Measurements from ENCODE around the gene CDC45. TPM values are rescaled to one million over a fixed set of nuclear protein-coding genes. Genes with fewer than 3 reads are reported as not detected.

CDC45 gene
- total and polyA plus RNA-seq, 7 experiments from 2014 or later: 0.35 to 57.7 (median 0.85) TPM

- Histone ChIP-seq H3K4me3 (ENCODE audit: low read length) (peak overlapping the region; percentile 85), H3K27me3 (ENCODE audit: control insufficient read depth in 2 of 2, insufficient read depth in 2 of 2, low read length in 2 of 2) (no peaks in the 10 kb centered on the region), H3K36me3 (ENCODE audit: control insufficient read depth in 2 of 3, insufficient read depth in 3 of 3, low read length in 3 of 3) (peaks cover 3 to 22% (median 4%) of the 10 kb centered on the region in 3 experiments), H3K9me3 (ENCODE audit: control insufficient read depth in 2 of 3, low read length in 3 of 3) (no peaks in the 10 kb centered on the region), H3K4me1 (ENCODE audit: control insufficient read depth in 2 of 2, insufficient read depth in 2 of 2, low read length in 2 of 2) (peaks cover 17 to 19% of the 10 kb centered on the region in 2 donors), H3K27ac (ENCODE audit: low read depth, low read length) (peak overlapping the region; percentile 96)
- H3K4me3 Mint-ChIP-seq: peak overlapping the region; percentile 87 to 98 (median 92)
- ChIA-PET POLR2A (interaction anchor here (0.6 to 2.4 kb wide), 8 partner anchors 31 to 543 kb away, joined by 3 to 14 read pairs (median 4); partner anchors contain the start of genes C22orf39, HIRA and TANGO2), CTCF (interaction anchor here (0.7 to 2.3 kb wide), 7 partner anchors 77 to 152 kb away, joined by 3 to 13 read pairs (median 3); no protein-coding TSS in a partner anchor)
- peaks cover 0 to 2% (median 0%) of the 10 kb centered on the region in 11 donors for H3K9me3 Mint-ChIP-seq
- intact Hi-C loops (cut with micrococcal nuclease): loop anchor here (1.0 to 10.0 kb wide), 7 partner anchors 31 to 1401 kb away; partner anchors contain the start of genes C22orf39 (in 1 of the 2), CLTCL1 (in 1 of the 2), PEX26 (in 1 of the 2) and SEPTIN5 (in 1 of the 2)
- H3K27ac Mint-ChIP-seq: peak overlapping the region; percentile 63 to 100 (median 85)
- DNase-seq: peak in 8 of 9 donors; percentile 9 to 44 (median 33)
- peaks cover 0 to 9% (median 0%) of the 10 kb centered on the region in 5 donors for H3K36me3 Mint-ChIP-seq
- no peaks in the 10 kb centered on the region for H3K27me3 Mint-ChIP-seq
- H3K4me1 Mint-ChIP-seq: peaks cover 24 to 43% (median 33%) of the 10 kb centered on the region in 7 donors
- no peak for ATAC-seq
Observed at GRCh38 chr22:19478045-19478900, 1.4 kb upstream of the CDC45 start.

GRCh38 chr22:19478901-19479354 is 792 bp upstream of the CDC45 start, which contains the start of gene UFD1:
UFD1 (minus strand) TSS chr22:19479193; CDS start chr22:19479085, 108 bp downstream.
- H3K36me3 Mint-ChIP-seq: peaks cover 0 to 5% (median 0%) of the 10 kb centered on the region in 5 donors
- peaks cover 0 to 2% (median 0%) of the 10 kb centered on the region in 11 donors for H3K9me3 Mint-ChIP-seq
- ChIA-PET CTCF (interaction anchor here (0.7 to 2.3 kb wide), 6 partner anchors 24 to 151 kb away, joined by 3 to 13 read pairs (median 3); no protein-coding TSS in a partner anchor), POLR2A (interaction anchor here (0.7 to 2.4 kb wide), 12 partner anchors 10 to 638 kb away, joined by 3 to 14 read pairs (median 4); partner anchors contain the start of genes C22orf39, HIRA and TRMT2A)
- peak; percentile 63 for ATAC-seq
- H3K4me1 Mint-ChIP-seq: peaks cover 24 to 43% (median 33%) of the 10 kb centered on the region in 7 donors
- peaks cover 0 to 15% (median 3%) of the 10 kb centered on the region in 3 experiments for H3K36me3 ChIP-seq (ENCODE audit: control insufficient read depth in 2 of 3, insufficient read depth in 3 of 3, low read length in 3 of 3)
- no peaks in the 10 kb centered on the region for H3K27me3 Mint-ChIP-seq
- intact Hi-C loops (cut with micrococcal nuclease): loop anchor here (1.0 to 10.0 kb wide), 13 partner anchors 32 to 1402 kb away; partner anchors contain the start of genes ESS2 (in 2 of the 2), C22orf39 (in 1 of the 2), CLTCL1 (in 1 of the 2) and DGCR2 (in 1 of the 2)
- H3K9me3 ChIP-seq (ENCODE audit: control insufficient read depth in 2 of 3, low read length in 3 of 3): no peaks in the 10 kb centered on the region
- H3K27me3 ChIP-seq (ENCODE audit: control insufficient read depth in 2 of 2, insufficient read depth in 2 of 2, low read length in 2 of 2): no peaks in the 10 kb centered on the region
- H3K4me3 ChIP-seq (ENCODE audit: low read length): peak within 1 kb of the TSS; percentile 85
- peak in 5 of 9 donors; percentile 69 to 83 (median 77) for DNase-seq
- peak within 1 kb of the TSS; percentile 96 for H3K27ac ChIP-seq (ENCODE audit: low read depth, low read length)
- peak within 1 kb of the TSS; percentile 87 to 98 (median 92) for H3K4me3 Mint-ChIP-seq
- peak within 1 kb of the TSS; percentile 98 to 100 (median 99) for H3K27ac Mint-ChIP-seq
- peaks cover 17 to 19% of the 10 kb centered on the region in 2 donors for H3K4me1 ChIP-seq (ENCODE audit: control insufficient read depth in 2 of 2, insufficient read depth in 2 of 2, low read length in 2 of 2)

GRCh38 chr22:19480173-19480568 is 451 bp downstream of the CDC45 start:
- Mint-ChIP-seq H3K27me3 (no peaks in the 10 kb centered on the region), H3K4me1 (peaks cover 23 to 41% (median 32%) of the 10 kb centered on the region in 7 donors), H3K36me3 (peaks cover 0 to 6% (median 0%) of the 10 kb centered on the region in 5 donors), H3K27ac (peak overlapping the region in 7 of 9 donors; percentile 70 to 100 (median 99)), H3K4me3 (peak overlapping the region; percentile 80 to 98 (median 92)), H3K9me3 (peaks cover 0 to 3% (median 0%) of the 10 kb centered on the region in 11 donors)
- Histone ChIP-seq H3K9me3 (ENCODE audit: control insufficient read depth in 2 of 3, low read length in 3 of 3) (no peaks in the 10 kb centered on the region), H3K4me1 (ENCODE audit: control insufficient read depth in 2 of 2, insufficient read depth in 2 of 2, low read length in 2 of 2) (peaks cover 17 to 19% of the 10 kb centered on the region in 2 donors), H3K27me3 (ENCODE audit: control insufficient read depth in 2 of 2, insufficient read depth in 2 of 2, low read length in 2 of 2) (no peaks in the 10 kb centered on the region), H3K27ac (ENCODE audit: low read depth, low read length) (peak overlapping the region; percentile 96), H3K36me3 (ENCODE audit: control insufficient read depth in 2 of 3, insufficient read depth in 3 of 3, low read length in 3 of 3) (peaks cover 0 to 5% (median 2%) of the 10 kb centered on the region in 3 experiments), H3K4me3 (ENCODE audit: low read length) (peak overlapping the region; percentile 85)
- POLR2A ChIA-PET: interaction anchor here (0.9 to 1.9 kb wide), 13 partner anchors 10 to 372 kb away, joined by 3 to 7 read pairs (median 4); partner anchors contain the start of genes C22orf39, HIRA and MRPL40
- CTCF ChIA-PET: interaction anchor here (0.6 to 0.9 kb wide), 2 partner anchors 35 to 116 kb away, joined by 3 read pairs; no protein-coding TSS in a partner anchor
- ATAC-seq: no peak
- intact Hi-C loops (cut with micrococcal nuclease): loop anchor here in 1 of 2 donors (5.0 kb wide), 1 partner anchor 152 kb away; no protein-coding TSS in a partner anchor
- DNase-seq: no peak

DNA sequence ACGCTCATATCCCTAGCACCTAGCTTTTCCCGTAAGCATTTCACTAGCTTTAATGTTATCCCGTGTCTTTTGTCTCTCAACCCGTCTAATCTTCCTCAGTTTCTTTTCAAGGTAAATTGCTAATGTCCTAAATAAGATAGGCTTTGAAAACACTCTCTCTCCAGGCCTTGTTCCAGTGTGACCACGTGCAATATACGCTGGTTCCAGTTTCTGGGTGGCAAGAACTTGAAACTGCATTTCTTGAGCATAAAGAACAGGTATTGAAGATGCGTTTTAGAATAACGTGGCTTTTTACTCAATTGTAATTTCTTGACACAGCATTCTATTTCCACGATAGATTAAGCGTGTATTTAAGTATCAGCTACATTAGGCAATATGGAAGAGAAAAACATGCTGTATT is 1.1 kb downstream of the CDC45 start:
- Mint-ChIP-seq H3K27me3 (no peaks in the 10 kb centered on the region), H3K4me3 (peak overlapping the region in 9 of 10 donors; percentile 80 to 98 (median 93)), H3K27ac (peak overlapping the region in 2 of 9 donors; percentile 99), H3K9me3 (peaks cover 0 to 5% (median 0%) of the 10 kb centered on the region in 11 donors), H3K4me1 (peaks cover 18 to 38% (median 25%) of the 10 kb centered on the region in 7 donors), H3K36me3 (peaks cover 0 to 6% (median 0%) of the 10 kb centered on the region in 5 donors)
- H3K4me3 ChIP-seq (ENCODE audit: low read length): no peak overlapping the region
- peaks cover 0 to 4% (median 0%) of the 10 kb centered on the region in 3 experiments for H3K36me3 ChIP-seq (ENCODE audit: control insufficient read depth in 2 of 3, insufficient read depth in 3 of 3, low read length in 3 of 3)
- no peak overlapping the region for H3K27ac ChIP-seq (ENCODE audit: low read depth, low read length)
- CTCF ChIA-PET: interaction anchor here (0.6 kb wide), 1 partner anchor 33 kb away, joined by 3 read pairs; no protein-coding TSS in a partner anchor
- ATAC-seq (no peak), DNase-seq (no peak)
- POLR2A ChIA-PET: interaction anchor here (1.5 to 1.9 kb wide), 3 partner anchors 9 to 53 kb away, joined by 3 to 6 read pairs (median 4); no protein-coding TSS in a partner anchor
- H3K4me1 ChIP-seq (ENCODE audit: control insufficient read depth in 2 of 2, insufficient read depth in 2 of 2, low read length in 2 of 2): peaks cover 16 to 18% of the 10 kb centered on the region in 2 donors
- H3K9me3 ChIP-seq (ENCODE audit: control insufficient read depth in 2 of 3, low read length in 3 of 3): no peaks in the 10 kb centered on the region
- intact Hi-C loops (cut with micrococcal nuclease): loop anchor here in 1 of 2 donors (5.0 kb wide), 1 partner anchor 152 kb away; no protein-coding TSS in a partner anchor
- H3K27me3 ChIP-seq (ENCODE audit: control insufficient read depth in 2 of 2, insufficient read depth in 2 of 2, low read length in 2 of 2): no peaks in the 10 kb centered on the region

GRCh38 chr22:19482297-19482696 is 2.6 kb downstream of the CDC45 start:
- H3K36me3 Mint-ChIP-seq: peaks cover 0 to 6% (median 0%) of the 10 kb centered on the region in 5 donors
- Histone ChIP-seq H3K4me1 (ENCODE audit: control insufficient read depth in 2 of 2, insufficient read depth in 2 of 2, low read length in 2 of 2) (peaks cover 7 to 9% of the 10 kb centered on the region in 2 donors), H3K36me3 (ENCODE audit: control insufficient read depth in 2 of 3, insufficient read depth in 3 of 3, low read length in 3 of 3) (peaks cover 0 to 4% (median 0%) of the 10 kb centered on the region in 3 experiments), H3K27me3 (ENCODE audit: control insufficient read depth in 2 of 2, insufficient read depth in 2 of 2, low read length in 2 of 2) (no peaks in the 10 kb centered on the region), H3K4me3 (ENCODE audit: low read length) (no peak overlapping the region), H3K27ac (ENCODE audit: low read depth, low read length) (no peak overlapping the region), H3K9me3 (ENCODE audit: control insufficient read depth in 2 of 3, low read length in 3 of 3) (no peaks in the 10 kb centered on the region)
- H3K4me3 Mint-ChIP-seq: no peak overlapping the region
- no peaks in the 10 kb centered on the region for H3K27me3 Mint-ChIP-seq
- DNase-seq (no peak), ATAC-seq (no peak)
- peaks cover 11 to 30% (median 16%) of the 10 kb centered on the region in 7 donors for H3K4me1 Mint-ChIP-seq
- intact Hi-C loops (cut with micrococcal nuclease): loop anchor here in 1 of 2 donors (5.0 kb wide), 1 partner anchor 150 kb away; no protein-coding TSS in a partner anchor
- ChIA-PET CTCF (interaction anchor here (0.6 kb wide), 1 partner anchor 8 kb away, joined by 4 read pairs; no protein-coding TSS in a partner anchor), POLR2A (no interaction called here)
- peaks cover 0 to 5% (median 0%) of the 10 kb centered on the region in 11 donors for H3K9me3 Mint-ChIP-seq
- no peak overlapping the region for H3K27ac Mint-ChIP-seq
